IMR-90 (cell line): ENCODE measurements around the gene PRDM1. TPM values are rescaled to one million over a fixed set of nuclear protein-coding genes. Genes with fewer than 3 reads are reported as not detected.

Experiments
- ATAC-seq: fragments of 200-7000 bp; cut with Tn5 transposase; 2 replicates; pipeline ENCODE4 v1.9.1; 2020; ENCODE audit warnings: low read depth, mild to moderate bottlenecking, moderate library complexity
- BruUV-seq: library from RNA; stranded (reverse); fragments of 400-500 nt; replicated peaks from 2 replicates; lab custom pipeline; 2021; lab: Mats Ljungman, UMichigan
- CTCF ChIA-PET: fragments of 300-600 bp; formaldehyde crosslinking; extraction: SDS; loops from one replicate; lab custom pipeline; 2021; ENCODE audit warnings: antibody characterized with exemption; lab: Yijun Ruan, JAX
- POLR2A ChIA-PET: fragments of 300-600 bp; sonication (Branson Sonifier 250); formaldehyde crosslinking; loops from one replicate; lab custom pipeline; 2022; ENCODE audit warnings: antibody characterized with exemption; ENCODE audit not compliant: unreplicated experiment; lab: Charles Lee
- DNase-seq: peaks from one replicate; pipeline ENCODE4 v3.0.0; 2013
- H2AFZ ChIP-seq: replicated peaks from 2 replicates; pipeline ENCODE3; 2013; ENCODE audit warnings: low read length, mild to moderate bottlenecking; ENCODE audit not compliant: poor library complexity
- H2AK5ac ChIP-seq: 2 replicates; pipeline ENCODE4 v1.6.1; 2013; ENCODE audit warnings: low read depth, low read length, inconsistent platforms
- H2AK9ac ChIP-seq: replicated peaks from 2 replicates; pipeline ENCODE3; 2013; ENCODE audit warnings: mild to moderate bottlenecking, low read depth, low read length, moderate library complexity; ENCODE audit not compliant: poor library complexity
- H2BK120ac ChIP-seq: 2 replicates; pipeline ENCODE4 v1.6.1; 2013; ENCODE audit warnings: low read depth, low read length, inconsistent platforms
- H2BK15ac ChIP-seq: 3 replicates; pipeline ENCODE4 v1.6.1; 2013; ENCODE audit warnings: low read depth, low read length, inconsistent platforms
- H2BK20ac ChIP-seq: 2 replicates; pipeline ENCODE4 v1.6.1; 2013; ENCODE audit warnings: low read depth, mild to moderate bottlenecking, inconsistent platforms, low read length, moderate library complexity
- H2BK5ac ChIP-seq: 2 replicates; pipeline ENCODE4 v1.6.1; 2013; ENCODE audit warnings: mild to moderate bottlenecking, low read depth, low read length, inconsistent platforms; ENCODE audit not compliant: poor library complexity, severe bottlenecking
- H3K14ac ChIP-seq: replicated peaks from 2 replicates; pipeline ENCODE4 v1.6.1; 2013; ENCODE audit warnings: low read depth, low read length, inconsistent platforms
- H3K18ac ChIP-seq: 2 replicates; pipeline ENCODE4 v1.6.1; 2013; ENCODE audit warnings: low read depth, low read length, control low read depth
- H3K23ac ChIP-seq: 2 replicates; pipeline ENCODE4 v1.6.1; 2013; ENCODE audit warnings: low read depth, low read length, inconsistent platforms
- H3K27ac ChIP-seq: 2 replicates; pipeline ENCODE4 v1.5.1; 2013; ENCODE audit warnings: mild to moderate bottlenecking, control low read depth, low read length; ENCODE audit not compliant: insufficient read depth
- H3K27me3 ChIP-seq: 2 replicates; pipeline ENCODE4 v1.6.1; 2013; ENCODE audit warnings: low read length; ENCODE audit not compliant: control insufficient read depth, insufficient read depth
- H3K36me3 ChIP-seq: 2 replicates; pipeline ENCODE4 v1.6.1; 2013; ENCODE audit warnings: low read length, mixed read lengths; ENCODE audit not compliant: control insufficient read depth, insufficient read depth
- H3K4ac ChIP-seq: 2 replicates; pipeline ENCODE4 v1.6.1; 2013; ENCODE audit warnings: low read depth, low read length, inconsistent platforms
- H3K4me1 ChIP-seq: 2 replicates; pipeline ENCODE4 v1.6.1; 2013; ENCODE audit warnings: low read length, mixed read lengths; ENCODE audit not compliant: control insufficient read depth, insufficient read depth
- H3K4me2 ChIP-seq: 2 replicates; pipeline ENCODE4 v1.6.1; 2013; ENCODE audit warnings: low read depth, mild to moderate bottlenecking, control low read depth, low read length, moderate library complexity
- H3K4me3 ChIP-seq: 2 replicates; pipeline ENCODE4 v1.5.1; 2013; ENCODE audit warnings: low read depth, mild to moderate bottlenecking, control low read depth, low read length, moderate library complexity; ENCODE audit not compliant: insufficient read depth
- H3K56ac ChIP-seq: 2 replicates; pipeline ENCODE4 v1.6.1; 2013; ENCODE audit warnings: low read length, inconsistent platforms; ENCODE audit not compliant: insufficient read depth; ENCODE audit errors: extremely low read depth
- H3K79me1 ChIP-seq, 2 experiments: 2 replicates each; pipeline ENCODE4 v1.6.1; 2013; ENCODE audit warnings: low read length in 2 of 2, inconsistent platforms in 1 of 2, low read depth in 1 of 2
- H3K9ac ChIP-seq: 2 replicates; pipeline ENCODE4 v1.6.1; 2013; ENCODE audit warnings: low read depth, low read length, control low read depth
- H3K9me1 ChIP-seq: 2 replicates; pipeline ENCODE4 v1.6.1; 2013; ENCODE audit warnings: low read length, inconsistent platforms; ENCODE audit not compliant: insufficient read depth
- H3K9me3 ChIP-seq: 2 replicates; pipeline ENCODE4 v1.6.1; 2013; ENCODE audit warnings: low read length; ENCODE audit not compliant: control insufficient read depth, insufficient read depth
- H4K20me1 ChIP-seq: 2 replicates; pipeline ENCODE4 v1.6.1; 2013; ENCODE audit warnings: low read length, inconsistent platforms; ENCODE audit not compliant: insufficient read depth
- H4K5ac ChIP-seq: 2 replicates; pipeline ENCODE4 v1.6.1; 2013; ENCODE audit warnings: mild to moderate bottlenecking, low read depth, low read length, control low read depth
- H4K8ac ChIP-seq, 2 experiments: 2 replicates each; pipeline ENCODE4 v1.6.1; 2013; ENCODE audit warnings: low read depth in 2 of 2, low read length in 2 of 2, control low read depth in 1 of 2, inconsistent platforms in 1 of 2
- H4K91ac ChIP-seq: 2 replicates; pipeline ENCODE4 v1.6.1; 2013; ENCODE audit warnings: low read depth, low read length, inconsistent platforms; ENCODE audit not compliant: insufficient read depth
- BHLHE40 ChIP-seq: fragments of 150-350 bp; IDR thresholded peaks from 2 replicates; pipeline ENCODE4 v1.6.1; 2016; ENCODE audit warnings: mild to moderate bottlenecking, low read depth, low read length
- FOS ChIP-seq: fragments of 150-350 bp; IDR thresholded peaks from 2 replicates; pipeline ENCODE4 v1.6.1; 2016; ENCODE audit warnings: low read depth, low read length
- POLR2A ChIP-seq: IDR thresholded peaks from 2 replicates; pipeline ENCODE4 v1.6.1; 2012; ENCODE audit warnings: mild to moderate bottlenecking, low read depth, low read length
- RFX5 ChIP-seq: IDR thresholded peaks from 2 replicates; pipeline ENCODE4 v1.8.0; 2012; ENCODE audit warnings: low read depth, mild to moderate bottlenecking, low read length, moderate library complexity
- SMC3 ChIP-seq: fragments of 150-350 bp; IDR thresholded peaks from 2 replicates; pipeline ENCODE4 v1.6.1; 2016; ENCODE audit warnings: low read depth, mild to moderate bottlenecking, antibody characterized with exemption, low read length, moderate library complexity
- WGBS, 2 experiments: methylation state at CpG; one replicate each; pipeline versions ENCODE4 v1.1.5 to v1.1.7; 2013; ENCODE audit warnings: missing lambda C conversion rate in 2 of 2; ENCODE audit not compliant: insufficient read length in 1 of 2; ENCODE audit errors: extremely low coverage in 2 of 2; 5-methylcytosine and 5-hydroxymethylcytosine counted together
- dilution Hi-C: fragments of 300-500 bp; cut with HindIII; formaldehyde crosslinking; loops from one replicate; pipeline ENCODE4 v1.14.3; 2018; ENCODE audit warnings: low sequenced_read_pairs; ENCODE audit not compliant: unreplicated experiment
- in situ Hi-C: fragments of 300-500 bp; cut with MboI; formaldehyde crosslinking; loops from 3 replicates; pipeline ENCODE4 v1.14.3; 2019; ENCODE audit warnings: low sequenced_read_pairs, inconsistent platforms, mixed read lengths
- intact Hi-C: fragments of 100-400 bp; cut with micrococcal nuclease; formaldehyde crosslinking; loops from 2 replicates; pipeline ENCODE4 v1.10.0; 2022
- polyA plus RNA-seq, 3 experiments: library from polyadenylated mRNA; depleted of rRNA; stranded (reverse); fragments of >200 nt; gene quantifications; 2 replicates each; pipeline ENCODE4 v1.2.3, GENCODE V29; 2012; ENCODE audit warnings: low replicate concordance in 1 of 3
- total RNA-seq: library from RNA; depleted of rRNA; stranded (reverse); fragments of >200 nt; gene quantifications from 2 replicates; pipeline ENCODE4 v1.2.3, GENCODE V29; 2012

The PRDM1 gene
- total and polyA plus RNA-seq, 2 of the 4 experiments (the other 2 are of a cell fraction) = 2.3 to 3.0 TPM

- no peaks in the 10 kb centered on the region for H3K27me3 ChIP-seq
- TF ChIP-seq RFX5 (no peak), POLR2A (no peak), FOS (no peak), BHLHE40 (no peak), SMC3 (no peak)
- H3K14ac ChIP-seq = no peak overlapping the region
- H2BK20ac ChIP-seq = no peak overlapping the region
- no peak overlapping the region for H4K5ac ChIP-seq
- ChIA-PET POLR2A (no interaction called here), CTCF (no interaction called here)
- H3K4me2 ChIP-seq = no peak overlapping the region
- H3K9me3 ChIP-seq = no peaks in the 10 kb centered on the region
- H3K9me1 ChIP-seq = peaks cover 9% of the 10 kb centered on the region; the same call in 1 of the 2 replicates
- no peak overlapping the region for H2BK15ac ChIP-seq
- H3K9ac ChIP-seq = no peak overlapping the region
- peak overlapping the region; percentile 52; the same call in 1 of the 2 replicates for H2AK5ac ChIP-seq
- no peak overlapping the region for H3K27ac ChIP-seq
- intact Hi-C loops = no loop called here
- dilution Hi-C loops = no loop called here
- 39% methylated on average over 2 of the region's 10 CpGs; no CpG with 5 or more reads in 1 of the 2 experiments for WGBS, 2 experiments
- H2AFZ ChIP-seq = peak overlapping the region; percentile 24
- peaks cover 7 to 22% of the 10 kb centered on the region in 2 experiments; a peak in 2 of 4 replicates for H3K79me1 ChIP-seq
- in situ Hi-C loops = no loop called here
- DNase-seq = no peak
- H3K36me3 ChIP-seq = peaks cover 19% of the 10 kb centered on the region
- no peak overlapping the region for H4K8ac ChIP-seq
- H2BK120ac ChIP-seq = no peak overlapping the region
- no peak overlapping the region for H2BK5ac ChIP-seq
- no peak overlapping the region for H3K4me3 ChIP-seq
- no peak overlapping the region for H3K4ac ChIP-seq
- no peak overlapping the region for H3K23ac ChIP-seq
- no TSS peak for BruUV-seq
- ATAC-seq = no peak
- no peak overlapping the region for H3K18ac ChIP-seq
- peaks cover 4% of the 10 kb centered on the region; the same call in 1 of the 2 replicates for H3K4me1 ChIP-seq
- no peak overlapping the region for H3K56ac ChIP-seq
- no peak overlapping the region for H2AK9ac ChIP-seq
- H4K91ac ChIP-seq = no peak overlapping the region
- H4K20me1 ChIP-seq = no peaks in the 10 kb centered on the region; the same call in 1 of the 2 replicates
These were observed 24.2 kb downstream of the PRDM1 start for GRCh38 chr6:106110164-106110826.
